Naive thymus-derived CD4-positive, alpha-beta T cell (primary cell): Measurements from ENCODE around the gene MED22. TPM values are rescaled to one million over a fixed set of nuclear protein-coding genes. Genes with fewer than 3 reads are reported as not detected.

ENCODE experiments used
- ATAC-seq: fragments of 150-1000 bp; cut with Tn5 transposase; 2 replicates; pipeline ENCODE4 v1.10.0; 2021; ENCODE audit warnings: mild to moderate bottlenecking, moderate library complexity
- CTCF ChIA-PET: fragments of 350-600 bp; sonication (Branson Sonifier 250); formaldehyde crosslinking; loops from one replicate; lab custom pipeline; 2021; ENCODE audit warnings: antibody characterized with exemption; lab: Charles Lee
- POLR2A ChIA-PET: fragments of 350-600 bp; sonication (Branson Sonifier 250); formaldehyde crosslinking; loops from one replicate; lab custom pipeline; 2021; ENCODE audit warnings: antibody characterized with exemption, inconsistent platforms; lab: Charles Lee
- DNase-seq, 9 donors: peaks; one replicate each; pipeline versions ENCODE4 v3.0.0 to v3.0.0-alpha.2; 2020 to 2022; ENCODE audit warnings: mixed read lengths in 1 of 9
- H3K27ac ChIP-seq: one replicate; pipeline ENCODE4 v1.7.0; 2013; ENCODE audit warnings: mild to moderate bottlenecking, low read depth, low read length, moderate library complexity
- H3K27me3 ChIP-seq, 2 donors: one replicate each; pipeline ENCODE4 v1.7.0; 2013; ENCODE audit warnings: low read length in 2 of 2, mild to moderate bottlenecking in 2 of 2, moderate library complexity in 2 of 2; ENCODE audit not compliant: control insufficient read depth in 2 of 2, insufficient read depth in 2 of 2
- H3K36me3 ChIP-seq, 3 experiments: 1 replicate in 2 of 3; 2 replicates in 1 of 3; pipeline ENCODE4 v1.7.0; 2013; ENCODE audit warnings: low read length in 3 of 3, mild to moderate bottlenecking in 3 of 3, moderate library complexity in 1 of 3; ENCODE audit not compliant: insufficient read depth in 3 of 3, control insufficient read depth in 2 of 3
- H3K4me1 ChIP-seq, 2 donors: one replicate each; pipeline ENCODE4 v1.7.0; 2013; ENCODE audit warnings: low read length in 2 of 2, mild to moderate bottlenecking in 2 of 2, moderate library complexity in 1 of 2; ENCODE audit not compliant: control insufficient read depth in 2 of 2, insufficient read depth in 2 of 2
- H3K4me3 ChIP-seq: 2 replicates; pipeline ENCODE4 v1.7.0; 2013; ENCODE audit warnings: mild to moderate bottlenecking, low read length
- H3K9me3 ChIP-seq, 3 experiments: 1 replicate in 2 of 3; 2 replicates in 1 of 3; pipeline ENCODE4 v1.7.0; 2013; ENCODE audit warnings: low read length in 3 of 3; ENCODE audit not compliant: control insufficient read depth in 2 of 3
- H3K27ac Mint-ChIP-seq, 9 donors: one replicate each; pipeline ENCODE4 v1.8.0; 2020 to 2022; ENCODE audit warnings: mixed read lengths in 9 of 9, mild to moderate bottlenecking in 8 of 9, moderate library complexity in 5 of 9, inconsistent platforms in 2 of 9
- H3K27me3 Mint-ChIP-seq, 5 donors: one replicate each; pipeline ENCODE4 v1.8.0; 2021 to 2022; ENCODE audit warnings: mixed read lengths in 5 of 5, mild to moderate bottlenecking in 1 of 5
- H3K36me3 Mint-ChIP-seq, 5 donors: one replicate each; pipeline ENCODE4 v1.8.0; 2020 to 2022; ENCODE audit warnings: mixed read lengths in 5 of 5, mild to moderate bottlenecking in 3 of 5, inconsistent platforms in 1 of 5
- H3K4me1 Mint-ChIP-seq, 7 donors: one replicate each; pipeline ENCODE4 v1.8.0; 2020 to 2022; ENCODE audit warnings: mixed read lengths in 7 of 7, mild to moderate bottlenecking in 3 of 7, inconsistent platforms in 1 of 7
- H3K4me3 Mint-ChIP-seq, 10 donors: one replicate each; pipeline ENCODE4 v1.8.0; 2020 to 2022; ENCODE audit warnings: mild to moderate bottlenecking in 10 of 10, mixed read lengths in 10 of 10, moderate library complexity in 6 of 10, inconsistent platforms in 2 of 10
- H3K9me3 Mint-ChIP-seq, 11 donors: one replicate each; pipeline ENCODE4 v1.8.0; 2020 to 2022; ENCODE audit warnings: mixed read lengths in 11 of 11, mild to moderate bottlenecking in 4 of 11, inconsistent platforms in 1 of 11, moderate library complexity in 1 of 11
- intact Hi-C, 2 donors: fragments of 100-400 bp; cut with micrococcal nuclease; formaldehyde crosslinking; loops; one replicate each; pipeline ENCODE4 v1.15.1; 2023
- polyA plus RNA-seq, 2 donors: library from polyadenylated mRNA; unstranded; fragments of 300-500 nt; fragmentation: Illumina TruSeq; gene quantifications; one replicate each; pipeline ENCODE4 v1.2.3, GENCODE V29; 2021
- total RNA-seq, 6 experiments: library from RNA in 5 of 6; stranded (reverse) in 5 of 6; gene quantifications; 1 replicate in 5 of 6; 2 replicates in 1 of 6; pipeline ENCODE4 v1.2.3 and lab custom pipeline; 2021 to 2026

MED22 gene
- total and polyA plus RNA-seq, 7 experiments from 2014 or later, result 13.5 to 44.6 (median 30.3) TPM

DNA sequence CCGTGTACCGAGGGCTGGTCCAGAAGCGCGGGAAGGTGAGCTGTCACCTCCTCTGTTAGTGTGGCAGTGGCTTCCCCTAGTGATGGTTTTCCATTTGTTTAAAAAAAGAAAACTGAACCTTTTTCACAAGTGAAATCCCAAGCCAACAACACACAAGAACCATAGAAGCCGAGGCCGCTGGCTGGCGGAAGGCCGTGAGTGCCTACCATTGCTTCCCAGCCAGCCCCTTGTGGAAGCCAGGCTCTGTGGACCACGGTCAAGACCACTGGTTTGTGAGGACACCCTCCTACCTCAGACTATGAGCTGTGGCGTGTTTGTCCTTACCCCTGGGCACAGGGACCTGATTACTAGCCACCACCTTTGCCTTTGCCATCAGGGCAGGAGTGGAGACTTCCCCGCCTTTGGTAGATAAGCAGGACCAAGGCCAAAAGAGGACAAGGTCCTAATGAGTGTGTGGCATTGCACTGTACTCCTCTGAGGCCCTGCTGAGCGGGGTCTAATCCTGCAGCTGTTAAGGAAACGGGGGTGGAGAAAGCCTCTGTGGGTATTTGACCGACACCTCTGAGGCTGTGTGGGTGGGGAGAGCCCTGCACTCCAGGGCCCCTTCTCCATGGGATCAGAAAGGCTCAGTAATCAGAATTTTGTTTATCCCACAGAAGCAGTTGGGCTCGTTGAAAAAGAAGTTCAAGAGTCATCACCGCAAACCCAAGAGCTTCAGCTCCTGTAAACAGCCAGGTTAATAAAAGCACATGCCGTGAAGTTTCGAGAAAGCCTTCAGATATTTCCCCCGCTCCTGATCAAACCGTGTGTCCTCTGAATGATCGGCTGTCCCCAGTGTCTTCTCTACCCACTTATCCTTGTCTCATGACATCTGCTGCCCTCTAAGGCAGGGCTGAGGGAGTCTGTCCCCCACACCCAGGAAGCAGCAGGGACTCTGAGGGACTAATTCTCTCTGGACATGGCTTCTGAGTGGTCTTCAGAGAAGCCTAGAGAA, 12.8 kb upstream of the MED22 start:
- peaks cover 9 to 33% (median 13%) of the 10 kb centered on the region in 5 donors for H3K36me3 Mint-ChIP-seq
- H3K4me3 ChIP-seq, result no peak overlapping the region
- peaks cover 24 to 84% (median 31%) of the 10 kb centered on the region in 3 experiments for H3K36me3 ChIP-seq
- DNase-seq, result no peak
- peak overlapping the region in 5 of 9 donors; percentile 10 to 44 (median 34) for H3K27ac Mint-ChIP-seq
- no peaks in the 10 kb centered on the region for H3K9me3 Mint-ChIP-seq
- CTCF ChIA-PET, result no interaction called here
- no peaks in the 10 kb centered on the region for H3K27me3 ChIP-seq
- H3K4me1 Mint-ChIP-seq, result peaks cover 16 to 31% (median 26%) of the 10 kb centered on the region in 7 donors
- no peak for ATAC-seq
- no peaks in the 10 kb centered on the region for H3K27me3 Mint-ChIP-seq
- intact Hi-C loops, result no loop called here
- POLR2A ChIA-PET, result no interaction called here
- no peak overlapping the region for H3K27ac ChIP-seq
- peaks cover 12 to 17% of the 10 kb centered on the region in 2 donors for H3K4me1 ChIP-seq
- peak overlapping the region in 1 of 10 donors; percentile 19 for H3K4me3 Mint-ChIP-seq
- no peaks in the 10 kb centered on the region for H3K9me3 ChIP-seq

- H3K4me1 Mint-ChIP-seq, result peaks cover 20 to 41% (median 29%) of the 10 kb centered on the region in 7 donors
- no peaks in the 10 kb centered on the region for H3K9me3 ChIP-seq
- peak overlapping the region in 4 of 10 donors; percentile 3 to 76 (median 38) for H3K4me3 Mint-ChIP-seq
- peaks cover 13 to 74% (median 22%) of the 10 kb centered on the region in 3 experiments for H3K36me3 ChIP-seq
- H3K27ac Mint-ChIP-seq, result peak overlapping the region in 6 of 9 donors; percentile 34 to 84 (median 67)
- peak overlapping the region; percentile 91 for H3K27ac ChIP-seq
- ATAC-seq, result no peak
- DNase-seq, result no peak
- H3K27me3 ChIP-seq, result no peaks in the 10 kb centered on the region
- ChIA-PET CTCF (interaction anchor here (3.4 kb wide), 1 partner anchor 12 kb away, joined by 14 read pairs; no protein-coding TSS in a partner anchor), POLR2A (interaction anchor here (1.2 to 10.5 kb wide), 2 partner anchors 10 kb away, joined by 4 to 185 read pairs; partner anchors contain the start of gene SURF4)
- H3K4me3 ChIP-seq, result no peak overlapping the region
- H3K36me3 Mint-ChIP-seq, result peaks cover 9 to 31% (median 13%) of the 10 kb centered on the region in 5 donors
- intact Hi-C loops, result loop anchor here (5.0 kb wide), 3 partner anchors 172 to 237 kb away; partner anchors contain the start of gene RALGDS (in 1 of the 2)
- H3K9me3 Mint-ChIP-seq, result no peaks in the 10 kb centered on the region
- peaks cover 12 to 24% of the 10 kb centered on the region in 2 donors for H3K4me1 ChIP-seq
- no peaks in the 10 kb centered on the region for H3K27me3 Mint-ChIP-seq
Observed at GRCh38 chr9:133359399-133360175, 11.7 kb upstream of the MED22 start.

- Histone ChIP-seq H3K27me3 (no peaks in the 10 kb centered on the region), H3K36me3 (peaks cover 9 to 76% (median 20%) of the 10 kb centered on the region in 3 experiments), H3K9me3 (no peaks in the 10 kb centered on the region), H3K4me3 (peak overlapping the region; percentile 64), H3K4me1 (peaks cover 12 to 28% of the 10 kb centered on the region in 2 donors), H3K27ac (peak overlapping the region; percentile 91)
- POLR2A ChIA-PET, result interaction anchor here (1.0 to 10.5 kb wide), 8 partner anchors 11 to 122 kb away, joined by 3 to 185 read pairs (median 7); partner anchors contain the start of genes MED22, RPL7A, SURF4 and SURF6
- Mint-ChIP-seq H3K4me3 (peak overlapping the region; percentile 75 to 94 (median 88)), H3K27ac (peak overlapping the region in 8 of 9 donors; percentile 26 to 82 (median 74)), H3K9me3 (no peaks in the 10 kb centered on the region), H3K36me3 (peaks cover 3 to 26% (median 12%) of the 10 kb centered on the region in 5 donors), H3K27me3 (no peaks in the 10 kb centered on the region), H3K4me1 (peaks cover 18 to 42% (median 28%) of the 10 kb centered on the region in 7 donors)
- DNase-seq, result no peak
- CTCF ChIA-PET, result interaction anchor here (0.6 to 3.4 kb wide), 2 partner anchors 14 to 165 kb away, joined by 4 to 14 read pairs; no protein-coding TSS in a partner anchor
- no peak for ATAC-seq
- intact Hi-C loops, result loop anchor here (2.0 to 5.0 kb wide), 5 partner anchors 13 to 235 kb away; partner anchors contain the start of gene RALGDS (in 1 of the 2)
Observed at GRCh38 chr9:133357656-133358055, 9.7 kb upstream of the MED22 start.

DNA sequence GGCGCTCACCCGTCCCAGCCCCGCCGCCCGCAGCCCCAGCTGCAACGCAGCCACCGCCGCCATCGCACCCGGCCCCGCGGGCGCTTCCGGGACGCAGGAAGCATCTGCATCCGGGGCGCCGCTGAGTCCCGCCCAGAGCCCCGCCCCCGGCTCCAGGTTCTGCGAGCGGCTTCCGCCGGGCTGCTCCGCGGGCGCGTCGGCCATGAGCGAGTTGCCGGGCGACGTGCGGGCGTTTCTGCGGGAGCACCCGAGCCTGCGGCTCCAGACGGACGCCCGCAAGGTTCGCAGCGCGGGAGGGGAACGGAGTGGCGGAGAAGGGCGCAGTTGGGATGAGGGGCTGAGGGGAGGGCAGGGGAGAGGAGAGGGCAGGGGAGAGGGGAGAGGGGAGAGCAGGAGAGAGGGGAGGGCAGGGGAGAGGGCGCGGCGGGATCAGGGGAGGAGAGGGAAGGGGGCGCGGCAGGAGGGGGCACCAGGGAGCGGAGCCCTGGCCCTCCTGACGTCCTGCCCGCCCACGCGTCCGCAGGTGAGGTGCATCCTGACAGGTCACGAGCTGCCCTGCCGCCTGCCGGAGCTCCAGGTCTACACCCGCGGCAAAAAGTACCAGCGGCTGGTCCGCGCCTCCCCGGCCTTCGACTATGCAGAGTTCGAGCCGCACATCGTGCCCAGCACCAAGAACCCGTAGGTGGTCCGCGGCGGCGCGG, 8.6 kb upstream of the MED22 start, which contains the start of the genes SURF1 and SURF2:
TSS of gene SURF1 (minus strand) at position 97 of the 701 bp plus-strand sequence. CDS start at position 63, 34 bp downstream.
TSS of gene SURF2 (plus strand) at position 160 of the 701 bp plus-strand sequence. CDS start at position 203, 43 bp downstream.
- peaks cover 1 to 28% (median 14%) of the 10 kb centered on the region in 5 donors for H3K36me3 Mint-ChIP-seq
- no peaks in the 10 kb centered on the region for H3K9me3 Mint-ChIP-seq
- intact Hi-C loops, result loop anchor here (1.0 to 5.0 kb wide), 12 partner anchors 8 to 234 kb away; partner anchors contain the start of genes MED22 (in 2 of the 2), RPL7A (in 2 of the 2), SLC2A6 (in 2 of the 2) and STKLD1 (in 2 of the 2)
- peaks cover 20 to 42% (median 28%) of the 10 kb centered on the region in 7 donors for H3K4me1 Mint-ChIP-seq
- peak within 1 kb of the TSS; percentile 80 to 94 (median 89) for H3K4me3 Mint-ChIP-seq
- H3K27ac ChIP-seq, result peak within 1 kb of the TSS; percentile 91
- DNase-seq (peak; percentile 77 to 92 (median 87)), ATAC-seq (peak; percentile 96)
- peak within 1 kb of the TSS; percentile 64 for H3K4me3 ChIP-seq
- ChIA-PET POLR2A (interaction anchor here (0.6 to 10.5 kb wide), 13 partner anchors 10 to 808 kb away, joined by 3 to 185 read pairs (median 4); partner anchors contain the start of genes CACFD1, GTF3C5, MED22 and RNU6ATAC), CTCF (interaction anchor here (0.7 to 3.4 kb wide), 5 partner anchors 9 to 171 kb away, joined by 3 to 14 read pairs (median 7); partner anchors contain the start of genes MED22 and RPL7A)
- no peaks in the 10 kb centered on the region for H3K27me3 ChIP-seq
- H3K27ac Mint-ChIP-seq, result peak within 1 kb of the TSS; percentile 72 to 91 (median 84)
- H3K36me3 ChIP-seq, result peaks cover 14 to 76% (median 24%) of the 10 kb centered on the region in 3 experiments
- H3K27me3 Mint-ChIP-seq, result no peaks in the 10 kb centered on the region
- no peaks in the 10 kb centered on the region for H3K9me3 ChIP-seq
- peaks cover 12 to 28% of the 10 kb centered on the region in 2 donors for H3K4me1 ChIP-seq

- Histone ChIP-seq H3K4me3 (peak overlapping the region; percentile 63), H3K9me3 (no peaks in the 10 kb centered on the region), H3K4me1 (peaks cover 12 to 28% of the 10 kb centered on the region in 2 donors), H3K27me3 (no peaks in the 10 kb centered on the region), H3K27ac (peak overlapping the region; percentile 91), H3K36me3 (peaks cover 15 to 76% (median 18%) of the 10 kb centered on the region in 3 experiments)
- ATAC-seq, result peak; percentile 55
- Mint-ChIP-seq H3K36me3 (peaks cover 0 to 29% (median 15%) of the 10 kb centered on the region in 5 donors), H3K4me1 (peaks cover 20 to 42% (median 28%) of the 10 kb centered on the region in 7 donors), H3K27me3 (no peaks in the 10 kb centered on the region), H3K27ac (peak overlapping the region; percentile 72 to 91 (median 84)), H3K4me3 (peak overlapping the region; percentile 80 to 94 (median 89)), H3K9me3 (no peaks in the 10 kb centered on the region)
- POLR2A ChIA-PET, result interaction anchor here (0.6 to 10.5 kb wide), 11 partner anchors 9 to 809 kb away, joined by 3 to 185 read pairs (median 5); partner anchors contain the start of genes CACFD1, GTF3C5, MED22 and RNU6ATAC
- no peak for DNase-seq
- CTCF ChIA-PET, result interaction anchor here (0.7 to 1.3 kb wide), 5 partner anchors 8 to 171 kb away, joined by 3 to 11 read pairs (median 4); partner anchors contain the start of genes MED22 and RPL7A
- intact Hi-C loops, result loop anchor here (1.0 to 5.0 kb wide), 12 partner anchors 8 to 234 kb away; partner anchors contain the start of genes MED22 (in 2 of the 2), RPL7A (in 2 of the 2), SLC2A6 (in 2 of the 2) and STKLD1 (in 2 of the 2)
Observed at GRCh38 chr9:133355881-133356357, 8.0 kb upstream of the MED22 start.
